Measurements from ENCODE around the gene ETV5. TPM values are rescaled to one million over a fixed set of nuclear protein-coding genes. Genes with fewer than 3 reads are reported as not detected.

Gene ETV5
- total and polyA plus RNA-seq, 2 donors = 2.6 to 12.8 TPM

DNA sequence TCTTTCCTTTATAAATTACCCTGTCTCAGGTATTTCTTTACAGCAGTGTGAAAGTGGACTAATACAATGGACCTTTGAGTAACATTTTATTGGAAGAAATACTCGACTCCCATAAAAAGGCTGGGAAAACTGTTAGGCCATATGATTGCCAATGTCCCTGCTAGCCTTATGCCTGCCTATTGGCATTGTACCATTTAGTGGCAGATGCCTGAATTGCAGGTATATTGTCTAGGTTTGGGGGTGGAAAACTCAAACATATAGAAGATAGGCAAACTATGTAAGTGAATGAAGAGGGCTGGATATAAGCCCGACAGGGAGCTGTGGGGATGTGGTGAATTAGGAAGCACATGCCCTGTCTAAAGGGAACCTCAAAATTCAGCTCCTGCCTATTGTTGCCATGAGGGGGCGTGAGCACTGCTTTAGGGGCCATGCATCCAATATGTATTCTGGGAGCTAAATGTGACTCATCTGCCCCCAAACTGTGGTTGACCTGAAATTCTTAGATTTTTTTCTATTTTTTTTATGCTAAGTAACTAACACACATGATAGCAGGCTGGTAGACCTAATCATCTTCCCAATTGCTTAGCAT is 105.9 kb downstream of the ETV5 start:
- 52% methylated on average over 3 of the region's 3 CpGs for whole genome bisulfite sequencing
- H3K36me3 ChIP-seq (ENCODE audit: insufficient read depth) = no peaks in the 10 kb centered on the region
- no peak overlapping the region for H3K27ac ChIP-seq (ENCODE audit: low read depth)
- no peak overlapping the region for H3K4me3 ChIP-seq (ENCODE audit: low read depth, low read length)
- no peaks in the 10 kb centered on the region for H3K4me1 ChIP-seq (ENCODE audit: insufficient read depth)
- DNase-seq (ENCODE audit: extremely low spot score) = no peak

DNA sequence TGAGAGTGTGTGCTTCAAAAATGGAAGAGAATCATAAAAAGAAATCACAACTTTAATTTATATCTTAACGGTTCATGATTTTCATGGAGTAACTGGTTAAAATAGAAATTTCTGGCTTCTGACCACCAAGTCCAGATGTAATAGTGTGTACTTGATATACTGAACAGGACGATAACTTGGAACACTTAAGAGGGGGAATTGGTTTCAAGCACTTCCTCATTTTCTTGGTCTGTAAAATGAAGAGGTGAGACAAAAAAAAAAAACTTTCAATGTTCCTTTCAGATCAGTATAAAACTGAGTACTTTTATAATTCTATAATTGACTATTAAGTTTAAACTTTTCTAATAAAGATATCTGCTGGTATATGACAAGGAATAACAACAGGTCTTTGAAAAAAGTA is 107.0 kb downstream of the ETV5 start:
- Histone ChIP-seq H3K27ac (ENCODE audit: low read depth) (no peak overlapping the region), H3K36me3 (ENCODE audit: insufficient read depth) (no peaks in the 10 kb centered on the region), H3K4me3 (ENCODE audit: low read depth, low read length) (no peak overlapping the region), H3K4me1 (ENCODE audit: insufficient read depth) (no peaks in the 10 kb centered on the region)
- WGBS = 56% methylated on average over 2 of the region's 2 CpGs
- no peak for DNase-seq (ENCODE audit: extremely low spot score)

GRCh38 chr3:185999221-185999620 is 109.7 kb downstream of the ETV5 start:
- H3K27ac ChIP-seq (ENCODE audit: low read depth) = no peak overlapping the region
- H3K36me3 ChIP-seq (ENCODE audit: insufficient read depth) = no peaks in the 10 kb centered on the region
- 94% methylated on average over 14 of the region's 14 CpGs for WGBS
- H3K4me3 ChIP-seq (ENCODE audit: low read depth, low read length) = no peak overlapping the region
- no peak for DNase-seq (ENCODE audit: extremely low spot score)
- H3K4me1 ChIP-seq (ENCODE audit: insufficient read depth) = no peaks in the 10 kb centered on the region

DNA sequence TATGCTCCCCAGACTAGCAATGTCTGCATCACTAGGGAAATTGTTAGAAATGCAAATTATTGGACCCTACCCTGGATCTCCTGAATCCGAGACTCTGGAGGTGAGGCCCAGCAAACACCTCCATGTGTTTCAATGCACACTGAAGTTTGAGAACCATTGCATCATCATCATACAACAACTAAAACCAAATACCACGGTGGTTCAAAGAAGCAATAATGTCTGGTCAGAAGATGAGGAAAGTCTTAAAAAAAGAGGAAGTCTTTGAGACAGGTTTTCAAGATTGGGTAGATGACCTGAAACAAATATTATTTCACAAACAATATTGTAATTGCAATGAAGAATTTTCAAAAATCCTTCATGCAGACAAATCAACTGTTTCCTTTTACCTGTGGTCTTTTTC is 110.8 kb downstream of the ETV5 start:
- Histone ChIP-seq H3K4me1 (ENCODE audit: insufficient read depth) (no peaks in the 10 kb centered on the region), H3K4me3 (ENCODE audit: low read depth, low read length) (no peak overlapping the region), H3K27ac (ENCODE audit: low read depth) (no peak overlapping the region), H3K36me3 (ENCODE audit: insufficient read depth) (no peaks in the 10 kb centered on the region)
- no peak for DNase-seq (ENCODE audit: extremely low spot score)
- WGBS = 79% methylated on average over 2 of the region's 2 CpGs

- DNase-seq (ENCODE audit: extremely low spot score) = no peak
- Histone ChIP-seq H3K27ac (ENCODE audit: low read depth) (no peak overlapping the region), H3K4me3 (ENCODE audit: low read depth, low read length) (no peak overlapping the region), H3K4me1 (ENCODE audit: insufficient read depth) (no peaks in the 10 kb centered on the region), H3K36me3 (ENCODE audit: insufficient read depth) (no peaks in the 10 kb centered on the region)
- WGBS = 93% methylated on average over 3 of the region's 3 CpGs
Measured at GRCh38 chr3:185997130-185997529, 111.8 kb downstream of the ETV5 start.

Small RNAs within 50 kb of the gene (small RNA-seq; reads per million reads assigned to genes)
- not detected for gene RF00017

Other genes with a start within 250 kb of the ETV5 start
- 188 TPM for gene TRA2B, start 171.1 kb downstream of the ETV5 start, total RNA-seq
- gene TRA2B, start 171.1 kb downstream of the ETV5 start, polyA plus RNA-seq = 98.0 TPM